ENCODE measurements around the gene IWS1.

The IWS1 gene

DNA sequence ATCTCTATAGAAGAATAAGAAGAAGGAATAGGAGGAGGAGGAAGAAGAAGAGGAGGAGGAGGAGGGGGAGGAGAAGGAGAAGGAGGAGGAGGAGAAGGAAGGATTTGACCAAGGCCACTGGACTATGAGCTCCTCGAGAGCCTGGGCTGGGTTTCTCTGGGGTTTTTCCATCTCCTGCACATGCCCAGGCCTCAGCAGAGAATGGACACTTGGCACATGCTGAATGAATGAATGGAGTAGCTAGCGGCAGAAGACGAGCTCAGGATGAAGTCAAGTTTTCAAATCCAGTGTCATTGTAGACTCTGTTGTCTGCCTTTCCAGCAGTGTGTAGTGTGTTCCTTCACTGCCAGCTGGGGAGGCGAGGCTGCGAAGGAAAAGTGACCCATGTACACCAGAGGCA, 11.4 kb upstream of the IWS1 start:
- in situ Hi-C loops (cut with MboI; ENCODE audit: low sequenced_read_pairs, unreplicated experiment), result no loop called here
- TF ChIP-seq CTCF (IDR thresholded peaks at IDR 0.05; ENCODE audit: borderline replicate concordance, control extremely low read depth, extremely low read depth, insufficient read depth, missing control alignments), result no peak
- no peak for DNase-seq (ENCODE audit: low spot score)

DNA sequence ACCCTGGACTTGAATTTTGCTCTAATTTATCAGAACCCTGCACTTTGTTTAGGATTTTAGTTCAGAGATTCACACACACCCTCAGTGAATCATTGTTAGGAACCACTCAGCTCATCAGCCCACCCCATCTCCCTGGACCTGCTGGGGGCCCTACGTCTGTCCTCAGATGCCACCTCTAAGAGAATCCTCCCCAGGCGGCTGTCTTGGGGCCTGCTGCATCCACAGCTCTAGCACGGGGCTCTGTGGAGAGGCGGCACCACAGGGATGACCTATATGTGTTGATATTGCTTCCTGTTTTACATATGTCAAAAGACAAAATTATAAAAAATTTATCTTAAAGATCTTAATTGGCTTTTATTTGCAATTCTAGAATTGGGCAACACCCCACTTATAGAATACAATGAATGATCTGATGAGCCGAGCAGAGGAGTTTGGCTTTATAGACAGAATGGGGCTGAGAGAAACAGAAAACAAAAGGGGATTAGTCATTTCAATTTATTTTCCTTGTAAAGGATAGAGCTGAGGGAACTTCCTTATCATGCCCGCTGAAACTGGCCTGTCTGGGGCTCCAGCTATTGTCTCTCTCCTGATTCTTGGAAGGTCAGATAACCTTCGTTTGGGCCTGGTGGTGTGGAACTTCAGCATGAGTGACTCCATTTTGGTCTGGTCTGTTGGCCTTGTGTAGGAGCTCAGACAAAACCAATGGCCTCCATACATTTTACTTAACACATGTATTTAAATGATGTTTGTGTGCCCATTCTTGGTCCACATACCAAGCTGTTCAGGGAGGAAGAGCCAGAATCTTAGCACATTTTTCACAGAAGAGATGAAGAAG, 10.6 kb upstream of the IWS1 start:
- no peak for TF ChIP-seq CTCF (IDR thresholded peaks at IDR 0.05; ENCODE audit: borderline replicate concordance, control extremely low read depth, extremely low read depth, insufficient read depth, missing control alignments)
- in situ Hi-C loops (cut with MboI; ENCODE audit: low sequenced_read_pairs, unreplicated experiment), result no loop called here
- no peak for DNase-seq (ENCODE audit: low spot score)

DNA sequence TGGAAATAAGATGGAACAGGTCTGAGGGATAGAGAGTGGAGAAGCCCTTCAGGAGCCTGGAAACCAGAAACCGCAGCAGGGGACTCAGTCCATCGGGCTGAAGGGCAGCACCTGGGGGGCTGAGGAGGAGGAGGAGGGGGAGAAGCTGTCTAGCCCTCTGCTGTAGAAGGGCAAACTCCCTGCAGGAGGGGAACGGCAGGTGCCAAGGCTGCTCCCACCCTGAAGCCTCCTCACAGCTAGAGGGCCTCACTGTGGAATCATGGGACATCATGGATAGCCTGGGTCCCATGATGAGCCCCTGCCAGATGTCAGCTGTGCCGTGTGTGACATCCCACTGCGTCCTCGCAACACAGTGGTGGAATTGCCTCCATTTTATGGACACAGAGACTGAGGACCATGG, 9.6 kb upstream of the IWS1 start:
- no peak for DNase-seq (ENCODE audit: low spot score)
- in situ Hi-C loops (cut with MboI; ENCODE audit: low sequenced_read_pairs, unreplicated experiment), result no loop called here
- no peak for TF ChIP-seq CTCF (IDR thresholded peaks at IDR 0.05; ENCODE audit: borderline replicate concordance, control extremely low read depth, extremely low read depth, insufficient read depth, missing control alignments)

- in situ Hi-C loops (cut with MboI; ENCODE audit: low sequenced_read_pairs, unreplicated experiment), result no loop called here
- DNase-seq (ENCODE audit: low spot score), result no peak
- TF ChIP-seq CTCF (IDR thresholded peaks at IDR 0.05; ENCODE audit: borderline replicate concordance, control extremely low read depth, extremely low read depth, insufficient read depth, missing control alignments), result no peak
These were observed 9.2 kb upstream of the IWS1 start, which contains the start of gene MYO7B for GRCh38 chr2:127535422-127535901. Gene MYO7B (plus strand): TSS chr2:127535683. CDS start chr2:127559723, 24,040 bp downstream.

DNA sequence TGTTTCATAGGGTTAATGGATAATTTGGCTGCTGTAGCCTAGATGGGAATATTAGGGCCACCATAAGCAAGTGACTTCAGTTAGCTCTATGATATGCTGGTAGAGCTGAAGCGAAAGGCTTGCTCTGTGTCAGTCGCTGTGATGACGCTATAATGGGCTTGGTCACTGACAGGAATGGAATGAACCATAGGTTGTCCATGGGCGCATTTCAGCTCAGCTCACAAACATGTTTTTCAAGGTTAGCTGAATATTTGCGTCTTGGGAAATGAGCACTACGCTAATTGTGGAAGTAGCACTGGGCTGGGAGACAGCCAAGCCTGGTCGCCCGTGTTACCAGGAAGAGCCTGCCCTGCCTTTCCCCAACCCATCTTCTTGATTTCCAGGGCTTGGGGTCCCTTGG, 6.0 kb upstream of the IWS1 start:
- no peak for TF ChIP-seq CTCF (IDR thresholded peaks at IDR 0.05; ENCODE audit: borderline replicate concordance, control extremely low read depth, extremely low read depth, insufficient read depth, missing control alignments)

GRCh38 chr2:127531221-127531648, 4.9 kb upstream of the IWS1 start:
- no peak for DNase-seq (ENCODE audit: low spot score)
- no peak for TF ChIP-seq CTCF (IDR thresholded peaks at IDR 0.05; ENCODE audit: borderline replicate concordance, control extremely low read depth, extremely low read depth, insufficient read depth, missing control alignments)
- in situ Hi-C loops (cut with MboI; ENCODE audit: low sequenced_read_pairs, unreplicated experiment), result no loop called here

More for the DNA sequence above, 6.0 kb upstream of the IWS1 start:
- DNase-seq (ENCODE audit: low spot score), result no peak
- in situ Hi-C loops (cut with MboI; ENCODE audit: low sequenced_read_pairs, unreplicated experiment), result no loop called here

All from GM13976 (cell line).